HG02678 (cell line): ENCODE data around the gene NHLH1.
A peak's percentile ranks its signal among the peaks of the same experiment; 100 is the strongest.
"Not testable (repeated sequence)": the region's sequence is repeated elsewhere in the genome, so short reads cannot be mapped to it uniquely, and the experiment has no call there.

Experiments used
- ATAC-seq: cut with Tn5 transposase; IDR thresholded peaks from one replicate; pipeline ENCODE4 v1.9.1; 2021; ENCODE audit warnings: mild to moderate bottlenecking, moderate library complexity; ENCODE audit not compliant: unreplicated experiment

Gene NHLH1

DNA sequence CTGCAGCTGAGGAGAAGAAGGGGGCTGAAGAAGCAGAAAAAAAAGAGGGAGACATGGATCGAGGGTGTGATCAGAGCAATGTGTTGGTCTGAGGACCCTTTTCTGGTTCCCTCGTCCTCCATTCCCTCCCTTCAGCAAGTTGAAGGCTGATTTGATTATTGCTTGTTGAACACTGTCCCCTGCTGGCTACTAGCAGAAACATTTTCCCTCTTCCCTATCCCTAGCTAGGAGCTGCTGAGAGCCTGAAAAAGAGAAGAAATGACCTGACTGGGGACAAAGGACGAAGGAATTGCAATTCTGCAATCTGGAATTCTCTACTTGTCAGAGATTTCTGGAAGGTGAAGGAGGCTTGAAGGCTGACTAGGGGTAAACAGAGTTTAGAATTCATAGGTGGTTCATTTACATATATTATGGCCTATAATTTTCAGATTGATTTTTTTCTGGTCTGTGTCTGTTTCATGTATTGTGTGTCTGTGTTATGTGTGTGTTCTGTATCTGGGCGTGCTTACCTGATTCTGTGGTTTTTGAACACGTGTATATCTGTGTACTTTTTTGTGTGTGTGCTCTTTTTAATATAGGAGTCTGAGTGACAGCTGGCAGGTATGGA, 9.8 kb downstream of the NHLH1 start:
- peak; percentile 56 for ATAC-seq

DNA sequence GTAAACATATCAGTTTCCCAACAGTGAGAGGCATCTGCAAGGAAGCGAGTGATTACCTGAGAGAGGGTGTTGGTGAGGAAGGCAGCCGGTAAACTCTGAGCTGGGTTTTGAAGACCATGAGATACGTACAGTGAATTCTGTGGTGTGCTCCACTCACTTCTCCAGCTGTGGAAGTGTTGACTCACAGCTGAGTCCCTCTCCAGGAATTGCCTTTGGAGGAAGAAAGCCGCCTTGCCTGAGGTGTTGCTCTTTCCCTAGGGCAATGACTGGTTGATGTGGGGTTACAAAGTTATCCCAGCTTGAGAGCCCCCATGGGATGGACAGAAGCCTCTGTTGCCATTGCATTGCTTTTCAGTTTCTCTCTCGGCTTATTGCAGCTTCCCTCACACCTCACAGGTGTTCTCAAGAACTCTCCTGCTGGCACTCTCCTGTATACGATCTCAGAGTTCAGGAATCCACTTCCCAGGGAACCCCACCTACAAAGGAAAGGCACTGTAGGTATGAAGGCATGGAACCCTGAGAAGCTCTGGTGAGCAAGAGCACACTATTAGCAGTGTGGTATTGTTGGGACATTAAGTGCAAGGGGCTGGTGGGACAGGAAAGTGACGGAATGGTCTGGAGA, 10.8 kb downstream of the NHLH1 start:
- no peak for ATAC-seq

GRCh38 chr1:160384812-160385211, 17.9 kb downstream of the NHLH1 start:
- not testable (repeated sequence) for ATAC-seq

DNA sequence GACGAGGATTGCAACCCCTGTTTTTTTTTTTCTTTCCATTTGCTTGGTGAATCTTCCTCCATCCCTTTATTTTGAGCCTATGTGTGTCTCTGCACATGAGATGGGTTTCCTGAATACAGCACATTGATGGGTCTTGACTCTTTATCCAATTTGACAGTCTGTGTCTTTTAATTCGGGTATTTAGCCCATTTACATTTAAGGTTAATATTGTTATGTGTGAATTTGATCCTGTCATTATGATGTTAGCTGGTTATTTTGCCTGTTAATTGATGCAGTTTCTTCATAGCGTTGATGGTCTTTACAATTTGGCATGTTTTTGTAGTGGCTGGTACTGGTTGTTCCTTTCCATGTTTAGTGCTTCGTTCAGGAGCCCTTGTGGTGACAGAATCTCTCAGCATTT, 21.5 kb downstream of the NHLH1 start:
- not testable (repeated sequence) for ATAC-seq

DNA sequence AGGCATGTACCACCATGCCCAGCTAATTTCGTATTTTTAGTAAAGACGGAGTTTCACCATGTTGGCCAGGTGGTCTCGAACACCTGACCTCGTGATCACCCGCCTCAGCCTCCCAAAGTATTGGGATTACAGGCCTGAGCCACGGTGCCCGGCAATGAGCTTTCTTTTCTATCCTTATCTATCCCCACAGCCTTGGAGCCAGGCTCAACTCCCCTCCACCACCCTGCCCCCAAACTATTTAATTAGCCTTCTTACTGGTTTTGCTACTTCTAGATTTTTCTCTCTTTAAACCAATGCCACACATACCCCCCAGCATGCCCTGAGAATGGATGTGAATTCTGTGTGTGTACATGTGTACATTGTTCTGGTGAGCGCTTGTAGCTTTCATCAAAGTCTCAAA, 27.8 kb downstream of the NHLH1 start:
- ATAC-seq, result no peak

DNA sequence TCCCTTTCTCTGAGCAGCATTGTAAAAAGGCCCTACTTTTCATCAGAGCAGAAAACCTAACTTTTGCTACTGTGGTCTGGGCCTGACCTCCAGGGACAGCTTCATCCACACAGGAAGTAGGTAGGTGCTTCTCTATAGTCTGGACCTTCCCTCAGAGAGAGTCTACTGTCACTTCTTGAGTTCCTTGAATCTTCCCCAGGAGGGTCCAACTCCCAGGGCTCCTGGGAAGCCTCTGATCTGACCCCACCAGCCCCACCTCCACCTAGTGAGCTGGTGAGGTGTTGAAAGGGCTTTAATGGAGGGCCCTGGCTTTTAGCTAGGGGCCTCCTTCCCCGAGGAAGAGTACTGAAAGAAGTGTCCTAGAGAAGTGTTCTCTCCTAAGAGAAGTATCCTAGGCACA, 30.8 kb downstream of the NHLH1 start:
- ATAC-seq, result no peak

DNA sequence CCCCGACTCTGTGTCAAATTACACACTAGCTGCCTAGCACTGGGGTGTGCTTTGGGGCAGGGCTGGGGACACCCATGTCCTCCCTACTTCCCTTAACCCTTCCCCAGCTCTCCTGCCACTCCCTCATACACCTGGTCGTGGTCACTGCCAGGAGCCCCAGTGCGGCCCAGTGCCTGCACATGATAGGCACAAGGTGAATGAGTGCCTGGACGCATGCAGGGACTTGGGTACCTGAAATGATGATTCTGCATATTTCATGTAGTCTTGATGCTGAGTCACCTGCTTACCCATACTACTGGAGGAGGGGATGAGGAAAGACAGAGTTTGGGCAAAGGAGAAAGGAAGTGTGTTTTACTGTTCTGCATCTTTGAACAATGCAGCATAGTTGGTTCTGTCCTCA, 32.0 kb downstream of the NHLH1 start:
- ATAC-seq, result no peak

DNA sequence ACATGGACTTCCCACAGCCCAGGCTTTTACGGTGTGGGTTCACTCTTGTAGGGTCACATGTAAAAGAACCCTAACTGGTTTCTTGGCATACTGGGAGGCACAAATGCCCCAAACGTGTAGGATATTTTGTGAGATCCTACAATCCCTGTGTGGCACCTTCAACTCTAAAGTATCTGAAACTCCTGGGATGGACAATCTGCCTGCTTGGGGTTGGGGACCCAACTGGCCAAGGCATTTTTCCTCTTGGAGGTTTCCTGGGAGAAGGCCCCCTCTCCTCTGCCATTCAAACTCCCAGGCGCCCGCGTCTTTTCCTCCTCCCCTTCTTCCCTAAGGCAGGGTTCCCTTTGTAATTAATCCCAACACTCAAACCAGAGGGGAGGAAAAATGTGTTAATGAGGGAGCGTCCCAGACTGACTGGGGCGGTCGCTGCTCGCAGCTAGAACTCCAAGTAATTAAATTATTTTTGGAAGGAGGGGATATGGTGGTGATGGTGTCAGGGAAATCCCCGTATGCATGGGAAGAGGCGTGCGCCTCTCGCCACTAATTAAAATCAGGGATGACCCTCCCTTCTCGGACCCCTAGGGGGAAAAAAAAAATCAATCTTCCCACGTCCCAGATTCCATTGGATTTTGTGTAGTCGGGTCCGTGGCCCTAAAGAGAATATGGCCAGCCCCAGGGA, 32.8 kb downstream of the NHLH1 start:
- ATAC-seq, result no peak

DNA sequence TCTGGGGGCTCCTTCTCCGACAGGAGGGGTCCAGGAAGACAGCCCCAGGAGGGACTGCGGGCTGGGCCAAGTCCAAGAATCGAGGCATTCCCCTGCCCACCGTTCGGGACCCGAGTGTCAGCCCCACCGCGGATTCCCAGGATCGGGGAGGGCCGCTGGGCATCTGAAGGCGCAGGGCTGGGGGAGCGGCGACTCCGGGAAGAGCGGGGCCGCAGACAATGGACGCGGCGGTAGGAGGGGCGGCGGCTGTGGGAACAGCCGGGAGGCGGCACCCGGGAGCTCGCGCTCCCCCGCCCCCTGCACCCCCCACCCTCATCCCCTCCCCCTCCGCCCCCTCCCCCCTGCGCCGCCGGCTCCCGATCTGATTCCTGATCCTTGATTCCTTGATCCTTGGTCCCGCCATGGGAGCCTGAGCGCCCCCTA, 33.4 kb downstream of the NHLH1 start, which contains the start of gene VANGL2:
TSS of gene VANGL2 (plus strand) at position 342 of the 423 bp plus-strand sequence. CDS start 15,274 bp downstream, outside the sequence.
- no peak for ATAC-seq

DNA sequence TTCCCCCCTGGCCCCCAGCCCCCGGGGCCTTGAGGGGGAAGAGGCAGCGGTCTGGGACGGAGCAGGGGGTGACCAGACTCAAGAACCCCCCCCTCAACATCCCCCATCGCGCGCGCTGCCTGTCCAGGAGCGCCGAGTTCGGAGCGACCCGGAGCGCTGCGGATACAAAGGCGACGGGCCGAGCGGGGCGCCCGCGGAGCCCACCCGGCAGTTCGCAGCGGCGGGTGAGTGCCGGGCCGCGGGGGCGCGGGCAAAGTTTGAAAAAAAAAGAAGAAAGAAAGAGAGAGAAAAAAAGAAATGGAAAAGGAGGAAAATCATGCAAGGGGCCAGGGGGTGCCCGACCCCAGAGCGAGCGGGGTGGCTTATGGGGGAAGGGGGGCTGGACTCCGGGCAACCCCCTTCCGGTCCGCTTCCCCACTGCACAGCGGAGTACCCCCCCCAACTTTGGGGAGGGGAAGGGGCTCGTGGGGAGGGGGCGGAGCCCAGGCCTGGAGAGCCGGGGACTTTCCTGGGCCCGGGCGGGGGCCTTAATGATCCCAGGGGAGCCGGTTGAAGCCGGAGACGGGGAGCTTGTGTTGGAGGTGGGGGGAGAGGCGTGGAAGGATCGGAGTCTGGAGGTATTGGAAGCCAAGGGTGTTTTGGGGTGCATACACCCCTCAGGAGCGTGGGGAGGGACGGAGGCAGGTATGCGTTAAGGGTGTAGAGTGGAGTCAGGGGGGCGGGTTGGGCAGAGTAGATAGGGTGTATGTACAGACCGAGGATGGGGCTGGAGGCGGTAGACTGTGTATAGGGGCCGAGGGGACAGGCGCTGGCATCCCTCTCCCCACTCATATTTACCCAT, 34.0 kb downstream of the NHLH1 start:
- ATAC-seq, result no peak

- no peak for ATAC-seq
Measured at GRCh38 chr1:160401487-160401805, 34.6 kb downstream of the NHLH1 start.

DNA sequence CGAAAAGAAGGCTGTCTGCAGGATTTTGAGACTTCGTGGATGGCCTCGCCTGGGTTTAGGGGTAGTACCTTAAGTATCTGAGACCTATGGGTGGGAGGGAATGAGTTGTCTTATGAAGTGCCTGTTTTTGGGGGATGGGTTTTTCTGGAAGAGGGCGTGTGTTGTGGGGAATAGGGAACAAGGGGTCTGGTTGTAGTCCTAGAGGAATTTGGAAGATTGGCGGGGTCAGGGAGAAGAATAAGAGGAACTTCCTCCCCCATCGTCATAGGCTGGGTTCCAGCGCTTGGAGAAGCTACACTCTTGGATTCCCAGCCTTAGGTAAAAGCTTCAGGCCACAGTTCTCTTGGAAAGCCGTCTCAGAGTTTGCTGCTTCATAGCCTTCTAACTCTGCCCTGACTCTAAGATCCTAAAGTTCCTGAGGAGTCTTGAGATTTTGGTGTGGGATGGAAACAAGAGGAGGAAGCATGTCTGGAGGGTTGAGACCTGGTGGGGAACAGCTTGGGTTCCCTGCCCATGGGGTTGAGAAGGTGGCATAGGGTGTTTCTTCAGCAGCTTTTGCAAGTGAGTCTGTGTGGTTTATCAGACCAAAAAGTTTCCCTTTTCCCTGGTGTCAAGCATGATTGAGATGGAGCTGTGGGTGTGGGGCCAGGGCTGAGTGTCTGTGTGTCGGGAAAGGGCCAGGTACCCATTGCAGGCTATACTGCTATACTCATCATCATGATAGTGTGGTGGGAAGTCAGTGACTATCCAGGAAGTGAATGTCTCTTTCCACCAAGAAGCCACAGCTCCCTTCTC, 35.3 kb downstream of the NHLH1 start:
- ATAC-seq, result no peak

DNA sequence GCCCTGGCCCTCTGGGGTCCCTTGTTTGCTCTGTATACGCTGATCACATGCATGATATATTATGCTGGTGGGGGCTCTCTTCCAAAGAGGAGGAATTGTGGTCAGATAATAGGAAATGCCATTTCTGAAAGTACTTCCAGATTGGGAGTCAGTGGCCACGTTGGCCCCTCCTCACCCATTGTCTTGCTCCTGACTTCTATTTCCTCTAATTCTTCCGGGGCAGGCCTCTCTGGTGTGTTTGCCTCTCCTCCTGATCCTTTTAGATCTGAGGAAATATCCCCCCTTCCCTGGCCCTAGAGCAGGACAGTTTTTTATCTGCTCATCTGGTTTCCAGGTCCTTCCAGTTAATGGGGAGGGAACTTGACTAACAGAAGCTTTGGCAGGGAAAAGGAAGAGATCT, 36.4 kb downstream of the NHLH1 start:
- no peak for ATAC-seq

GRCh38 chr1:160404094-160404493, 37.2 kb downstream of the NHLH1 start:
- ATAC-seq, result no peak

- no peak for ATAC-seq
Measured at GRCh38 chr1:160405331-160405877, 38.5 kb downstream of the NHLH1 start.

- ATAC-seq, result no peak
Measured at GRCh38 chr1:160406131-160406968, 39.5 kb downstream of the NHLH1 start.

- no peak for ATAC-seq
Measured at GRCh38 chr1:160407839-160408801, 41.2 kb downstream of the NHLH1 start.

GRCh38 chr1:160408864-160409263, 42.0 kb downstream of the NHLH1 start:
- no peak for ATAC-seq
